Astrocyte of the cerebellum (primary cell): ENCODE measurements around the gene UBXN7.
"Not testable (repeated sequence)": the region's sequence is repeated elsewhere in the genome, so short reads cannot be mapped to it uniquely, and the experiment has no call there.

Source experiments
- DNase-seq: peaks from one replicate; pipeline ENCODE4 v3.0.0-alpha.2; 2011; ENCODE audit warnings: low read depth
- H3K4me3 ChIP-seq: 2 replicates; pipeline ENCODE4 v1.5.1; 2011; ENCODE audit warnings: mild to moderate bottlenecking, low read depth, low read length, moderate library complexity
- in situ Hi-C: cut with HindIII; loops from 2 replicates; pipeline ENCODE4 v1.10.0; 2017; ENCODE audit warnings: low sequenced_read_pairs
- TF ChIP-seq, protein P1 (sequence below): IDR thresholded peaks from 2 replicates; pipeline ENCODE4 v1.5.1; 2012; ENCODE audit warnings: low read length, low read depth, moderate library complexity, mild to moderate bottlenecking; ENCODE audit errors: missing control alignments

UBXN7 gene

DNA sequence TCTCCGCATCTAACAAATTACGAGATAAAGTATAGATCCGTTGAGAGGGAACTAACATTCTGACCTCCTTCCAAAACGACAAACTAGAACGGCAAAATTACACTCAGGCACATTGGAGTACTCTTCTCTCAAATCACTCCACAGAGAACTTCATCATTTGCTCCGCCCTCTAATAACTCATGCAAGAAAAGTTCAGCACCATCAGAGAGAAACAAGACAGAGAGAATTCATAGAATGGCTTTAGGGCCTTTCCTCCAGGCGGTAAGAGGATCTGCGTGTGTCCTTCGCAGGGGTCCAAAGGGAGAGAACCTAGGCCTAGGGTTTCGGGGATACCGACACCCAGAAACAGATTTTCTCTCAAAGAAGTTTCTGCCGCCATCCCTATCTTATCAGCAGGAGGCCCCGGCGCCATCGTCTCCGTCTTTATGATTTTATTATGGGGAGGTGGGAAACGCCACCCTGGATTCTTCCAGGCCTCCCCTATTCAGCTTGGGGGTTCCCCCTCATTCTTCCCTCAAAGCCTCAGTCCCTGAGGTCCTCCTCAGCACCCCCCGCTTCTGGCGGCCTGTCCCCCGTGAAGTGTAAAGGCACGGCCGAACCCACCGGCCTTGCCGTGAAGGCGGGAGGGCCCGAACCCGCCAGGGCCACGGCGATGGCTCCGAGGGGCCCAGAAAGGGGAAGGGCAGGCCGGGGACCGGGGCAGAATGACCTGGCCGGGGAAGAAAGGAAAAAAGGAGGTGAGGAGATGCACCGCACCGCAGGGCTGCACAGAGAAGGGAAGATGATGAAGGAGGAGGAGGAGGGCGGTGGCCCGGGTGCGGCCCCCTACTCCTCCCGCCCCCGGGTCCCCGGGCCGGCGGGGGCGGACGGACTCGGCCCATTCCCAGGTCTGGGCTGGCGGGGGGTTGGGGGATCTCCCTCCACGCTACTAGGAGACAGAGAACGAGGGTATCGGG, 768 bp downstream of the UBXN7 start:
- TF ChIP-seq, protein P1, sequence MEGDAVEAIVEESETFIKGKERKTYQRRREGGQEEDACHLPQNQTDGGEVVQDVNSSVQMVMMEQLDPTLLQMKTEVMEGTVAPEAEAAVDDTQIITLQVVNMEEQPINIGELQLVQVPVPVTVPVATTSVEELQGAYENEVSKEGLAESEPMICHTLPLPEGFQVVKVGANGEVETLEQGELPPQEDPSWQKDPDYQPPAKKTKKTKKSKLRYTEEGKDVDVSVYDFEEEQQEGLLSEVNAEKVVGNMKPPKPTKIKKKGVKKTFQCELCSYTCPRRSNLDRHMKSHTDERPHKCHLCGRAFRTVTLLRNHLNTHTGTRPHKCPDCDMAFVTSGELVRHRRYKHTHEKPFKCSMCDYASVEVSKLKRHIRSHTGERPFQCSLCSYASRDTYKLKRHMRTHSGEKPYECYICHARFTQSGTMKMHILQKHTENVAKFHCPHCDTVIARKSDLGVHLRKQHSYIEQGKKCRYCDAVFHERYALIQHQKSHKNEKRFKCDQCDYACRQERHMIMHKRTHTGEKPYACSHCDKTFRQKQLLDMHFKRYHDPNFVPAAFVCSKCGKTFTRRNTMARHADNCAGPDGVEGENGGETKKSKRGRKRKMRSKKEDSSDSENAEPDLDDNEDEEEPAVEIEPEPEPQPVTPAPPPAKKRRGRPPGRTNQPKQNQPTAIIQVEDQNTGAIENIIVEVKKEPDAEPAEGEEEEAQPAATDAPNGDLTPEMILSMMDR = no peak
- no peak for DNase-seq

DNA sequence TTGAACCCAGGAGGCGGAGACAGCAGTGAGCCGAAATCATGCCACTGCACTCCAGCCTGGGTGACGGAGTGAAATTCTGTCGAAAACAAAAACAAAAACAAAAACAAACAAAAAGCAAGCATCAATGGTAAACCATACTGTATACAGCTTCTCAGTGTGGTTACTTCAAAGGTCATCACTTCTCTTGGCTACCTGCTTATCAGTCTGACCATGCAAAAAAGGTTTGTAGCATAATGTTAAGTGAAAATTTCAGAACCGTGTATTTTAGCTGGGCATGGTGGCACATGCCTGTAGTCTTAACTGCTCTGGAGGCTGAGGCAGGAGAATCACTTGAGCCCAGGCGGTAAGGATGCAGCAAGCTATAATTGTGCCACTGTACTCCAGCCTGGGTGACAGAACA, 4.2 kb downstream of the UBXN7 start:
- in situ Hi-C loops = no loop called here
- no peak overlapping the region for H3K4me3 ChIP-seq
- DNase-seq = no peak
- TF ChIP-seq, protein P1 = no peak

More for the DNA sequence above, 768 bp downstream of the UBXN7 start:
- H3K4me3 ChIP-seq = peak overlapping the region; percentile 78
- in situ Hi-C loops = no loop called here

DNA sequence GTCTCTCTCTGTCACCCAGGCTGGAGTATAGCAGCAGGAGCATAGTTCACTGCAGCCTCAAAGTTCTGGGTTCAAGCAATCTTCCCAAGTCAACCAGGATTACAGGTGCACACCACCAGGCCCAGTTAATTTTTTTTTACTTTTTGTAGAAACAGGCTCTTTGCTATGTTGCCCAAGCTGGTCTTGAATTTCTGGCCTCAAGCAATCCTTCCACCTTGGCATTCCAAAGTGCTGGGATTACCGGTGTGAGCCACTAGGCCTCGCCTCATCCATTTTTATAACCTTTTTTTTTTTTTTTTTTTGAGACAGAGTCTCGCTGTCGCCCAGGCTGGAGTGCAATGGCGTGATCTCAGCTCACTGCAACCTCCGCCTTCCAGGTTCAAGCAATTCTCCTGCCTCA, 7.8 kb downstream of the UBXN7 start:
- DNase-seq, in situ Hi-C loops, H3K4me3 ChIP-seq: not testable (repeated sequence)

DNA sequence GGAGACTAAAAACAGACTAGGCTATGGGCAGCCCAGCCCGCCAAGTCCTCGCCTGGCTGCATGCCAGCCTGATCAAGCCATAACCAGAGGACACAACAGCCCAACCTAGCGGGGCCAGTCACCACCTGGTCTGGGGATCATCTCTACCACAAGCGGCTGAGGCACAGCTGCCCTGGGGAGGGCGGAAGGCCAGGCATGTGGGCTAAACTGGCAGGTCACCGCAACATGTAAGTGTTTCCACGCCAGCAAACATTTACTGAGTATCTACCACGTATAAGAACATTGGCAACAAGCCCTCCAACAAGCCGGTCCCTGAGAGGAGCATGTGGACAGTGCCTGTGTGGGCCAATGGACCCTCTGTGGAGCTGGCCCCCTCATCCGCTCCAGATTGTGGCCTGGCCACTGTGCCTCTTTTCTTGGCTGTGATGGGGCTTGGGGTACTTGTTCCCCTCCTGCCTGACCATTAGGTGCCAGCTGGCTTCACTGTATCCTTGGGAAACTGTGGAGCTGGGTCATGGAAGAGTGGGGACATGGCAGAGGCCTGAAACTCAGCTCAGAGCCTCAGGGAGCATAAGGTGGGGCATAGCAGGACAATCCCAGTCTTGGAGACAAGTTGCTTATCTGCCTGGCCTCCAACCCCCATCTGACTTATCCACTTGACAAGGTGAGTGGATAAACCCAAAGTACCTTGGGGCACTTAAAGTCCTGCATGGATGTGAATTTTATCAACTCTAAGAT, 9.0 kb downstream of the UBXN7 start:
- H3K4me3 ChIP-seq = no peak overlapping the region
- DNase-seq = no peak
- TF ChIP-seq, protein P1 = no peak
- in situ Hi-C loops = no loop called here

DNA sequence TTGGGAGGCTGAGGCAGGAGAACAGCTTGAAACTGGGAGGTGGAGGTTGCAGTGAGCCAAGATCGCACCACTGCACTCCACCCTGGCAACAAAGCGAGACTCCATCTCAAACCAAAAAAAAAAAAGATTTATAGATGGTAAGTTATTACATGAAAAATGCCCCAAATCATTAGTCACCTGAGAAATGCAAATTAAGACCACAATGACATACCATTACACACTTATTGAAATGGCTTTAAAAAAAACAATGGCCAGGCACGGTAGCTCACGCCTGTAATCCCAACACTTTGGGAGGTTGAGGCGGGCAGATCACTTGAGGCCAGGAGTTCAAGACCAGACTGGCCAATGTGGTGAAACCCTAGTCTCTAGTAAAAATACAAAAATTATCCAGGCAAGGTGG, 10.6 kb downstream of the UBXN7 start:
- H3K4me3 ChIP-seq, DNase-seq, in situ Hi-C loops: not testable (repeated sequence)

DNA sequence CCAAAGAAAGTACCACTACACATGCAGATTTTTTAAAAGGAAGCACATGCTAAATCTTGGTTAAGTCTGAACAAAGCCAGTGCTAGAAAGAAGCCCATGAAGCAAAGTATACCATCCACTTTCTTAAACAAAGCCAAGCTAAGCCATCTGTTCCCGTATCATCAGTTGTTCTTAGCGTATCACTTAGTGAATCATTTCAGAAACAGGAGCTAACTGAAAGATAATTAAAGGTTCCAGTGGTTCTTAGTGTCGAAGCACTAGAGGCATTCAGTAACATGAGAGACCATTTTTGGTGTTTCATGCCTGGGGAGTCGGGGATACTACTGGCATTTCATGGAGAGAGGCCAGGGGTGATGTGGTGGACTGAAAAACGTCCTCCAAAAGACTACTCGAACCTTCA, 12.8 kb downstream of the UBXN7 start:
- TF ChIP-seq, protein P1 = no peak
- no peak for DNase-seq
- no peak overlapping the region for H3K4me3 ChIP-seq
- in situ Hi-C loops = no loop called here

DNA sequence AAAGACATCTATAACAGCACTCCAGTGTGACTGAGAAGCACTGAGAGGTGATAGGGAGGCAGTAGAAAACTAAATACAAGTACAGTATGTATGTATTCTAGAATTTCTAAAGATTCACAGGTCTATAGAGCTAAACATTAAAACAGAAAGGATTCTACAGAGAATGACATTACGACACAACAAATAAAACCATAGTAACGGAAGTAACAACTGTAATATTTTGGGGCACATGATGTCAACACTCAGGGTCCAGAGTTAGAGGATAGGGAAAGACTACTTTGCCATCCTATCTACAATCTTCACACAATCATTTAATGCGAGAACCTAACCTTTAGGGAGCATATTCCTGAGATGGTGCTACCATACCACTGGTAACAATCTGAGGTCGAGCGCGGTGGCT, 13.6 kb downstream of the UBXN7 start:
- TF ChIP-seq, protein P1 = no peak
- DNase-seq = no peak
- H3K4me3 ChIP-seq = no peak overlapping the region
- in situ Hi-C loops = no loop called here
